Measurements from ENCODE around the gene MARK4. TPM values are rescaled to one million over a fixed set of nuclear protein-coding genes. Genes with fewer than 3 reads are reported as not detected.

Gene MARK4
- 10 to 100 TPM; 28.4 to 42.8 (median 35.3) TPM for total RNA-seq

DNA sequence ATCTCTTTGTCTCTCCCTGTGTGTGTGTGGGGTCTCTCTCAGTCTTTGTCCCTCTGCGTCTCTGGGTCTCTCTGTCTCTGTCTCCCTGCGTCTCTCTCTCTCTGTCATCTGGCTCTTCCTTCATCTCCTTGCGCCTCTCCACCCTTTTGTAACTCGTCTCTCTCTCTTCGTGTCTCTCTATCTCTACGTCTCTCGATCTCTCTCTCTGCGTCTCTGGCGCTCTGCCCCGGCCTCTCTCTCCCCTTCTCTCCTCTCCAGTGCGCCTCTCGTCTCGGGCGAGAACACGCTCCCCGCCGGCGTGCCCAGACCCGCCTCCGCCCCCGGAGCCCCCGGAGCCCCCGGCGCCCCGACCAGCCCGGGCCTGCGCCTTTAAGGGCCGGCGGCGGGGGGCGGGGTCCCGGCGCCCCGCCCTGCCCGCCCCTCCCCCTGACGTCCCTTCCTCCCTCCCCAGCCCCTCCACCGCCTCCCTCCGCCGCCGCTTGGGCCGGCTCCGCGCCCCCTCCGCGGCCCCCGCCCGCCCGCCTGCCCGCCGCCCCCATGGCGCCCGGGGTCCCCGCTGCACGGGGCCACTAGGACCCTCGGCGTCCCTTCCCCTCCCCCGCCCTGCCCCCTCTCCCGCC, at the start of gene MARK4:
MARK4 (plus strand) TSS at position 440 of the 620 bp plus-strand sequence. CDS start 318 bp downstream, outside the sequence.
- intact Hi-C loops (cut with DNase I; ENCODE audit: low total_unique reads), result no loop called here
- 2 to 3% methylated on average over 23 to 27 of the region's 58 CpGs for WGBS, 2 donors

GRCh38 chr19:45202637-45203036, 48.4 kb upstream of the MARK4 start:
- WGBS, 2 donors, result 40 to 58% methylated on average over 6 of the region's 6 CpGs
- no peak for TF ChIP-seq POLR2A (IDR thresholded peaks at IDR 0.05)
- TF ChIP-seq, protein P1, sequence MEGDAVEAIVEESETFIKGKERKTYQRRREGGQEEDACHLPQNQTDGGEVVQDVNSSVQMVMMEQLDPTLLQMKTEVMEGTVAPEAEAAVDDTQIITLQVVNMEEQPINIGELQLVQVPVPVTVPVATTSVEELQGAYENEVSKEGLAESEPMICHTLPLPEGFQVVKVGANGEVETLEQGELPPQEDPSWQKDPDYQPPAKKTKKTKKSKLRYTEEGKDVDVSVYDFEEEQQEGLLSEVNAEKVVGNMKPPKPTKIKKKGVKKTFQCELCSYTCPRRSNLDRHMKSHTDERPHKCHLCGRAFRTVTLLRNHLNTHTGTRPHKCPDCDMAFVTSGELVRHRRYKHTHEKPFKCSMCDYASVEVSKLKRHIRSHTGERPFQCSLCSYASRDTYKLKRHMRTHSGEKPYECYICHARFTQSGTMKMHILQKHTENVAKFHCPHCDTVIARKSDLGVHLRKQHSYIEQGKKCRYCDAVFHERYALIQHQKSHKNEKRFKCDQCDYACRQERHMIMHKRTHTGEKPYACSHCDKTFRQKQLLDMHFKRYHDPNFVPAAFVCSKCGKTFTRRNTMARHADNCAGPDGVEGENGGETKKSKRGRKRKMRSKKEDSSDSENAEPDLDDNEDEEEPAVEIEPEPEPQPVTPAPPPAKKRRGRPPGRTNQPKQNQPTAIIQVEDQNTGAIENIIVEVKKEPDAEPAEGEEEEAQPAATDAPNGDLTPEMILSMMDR (IDR thresholded peaks at IDR 0.05), result no peak
- DNase-seq (ENCODE audit: low spot score in 2 of 2), result peak in 1 of 2 donors; percentile 38

More for the DNA sequence above, at the start of gene MARK4:
- DNase-seq (ENCODE audit: low spot score in 2 of 2), result peak in 1 of 2 donors; percentile 88
- TF ChIP-seq, protein P1 (IDR thresholded peaks at IDR 0.05), result no peak
- TF ChIP-seq POLR2A (IDR thresholded peaks at IDR 0.05), result no peak
- peak within 1 kb of the TSS; percentile 46 for H3K4me3 ChIP-seq (ENCODE audit: low read depth, poor library complexity, severe bottlenecking)

GRCh38 chr19:45205810-45206209, 45.3 kb upstream of the MARK4 start:
- intact Hi-C loops (cut with DNase I; ENCODE audit: low total_unique reads), result no loop called here
- DNase-seq (ENCODE audit: low spot score in 2 of 2), result no peak
- no peak overlapping the region for H3K4me3 ChIP-seq (ENCODE audit: low read depth, poor library complexity, severe bottlenecking)
- 85% methylated on average over 12 of the region's 12 CpGs for WGBS, 2 donors
- no peak for TF ChIP-seq POLR2A (IDR thresholded peaks at IDR 0.05)
- TF ChIP-seq, protein P1 (IDR thresholded peaks at IDR 0.05), result no peak

More at GRCh38 chr19:45202637-45203036, 48.4 kb upstream of the MARK4 start:
- no peak overlapping the region for H3K4me3 ChIP-seq (ENCODE audit: low read depth, poor library complexity, severe bottlenecking)
- intact Hi-C loops (cut with DNase I; ENCODE audit: low total_unique reads), result no loop called here

- no peak for TF ChIP-seq POLR2A (IDR thresholded peaks at IDR 0.05)
- TF ChIP-seq, protein P1 (IDR thresholded peaks at IDR 0.05), result no peak
- WGBS, 2 donors, result 95% methylated on average over 3 of the region's 3 CpGs
- intact Hi-C loops (cut with DNase I; ENCODE audit: low total_unique reads), result no loop called here
- no peak for DNase-seq (ENCODE audit: low spot score in 2 of 2)
- H3K4me3 ChIP-seq (ENCODE audit: low read depth, poor library complexity, severe bottlenecking), result no peak overlapping the region
Observed at GRCh38 chr19:45206328-45206727, 44.7 kb upstream of the MARK4 start.

DNA sequence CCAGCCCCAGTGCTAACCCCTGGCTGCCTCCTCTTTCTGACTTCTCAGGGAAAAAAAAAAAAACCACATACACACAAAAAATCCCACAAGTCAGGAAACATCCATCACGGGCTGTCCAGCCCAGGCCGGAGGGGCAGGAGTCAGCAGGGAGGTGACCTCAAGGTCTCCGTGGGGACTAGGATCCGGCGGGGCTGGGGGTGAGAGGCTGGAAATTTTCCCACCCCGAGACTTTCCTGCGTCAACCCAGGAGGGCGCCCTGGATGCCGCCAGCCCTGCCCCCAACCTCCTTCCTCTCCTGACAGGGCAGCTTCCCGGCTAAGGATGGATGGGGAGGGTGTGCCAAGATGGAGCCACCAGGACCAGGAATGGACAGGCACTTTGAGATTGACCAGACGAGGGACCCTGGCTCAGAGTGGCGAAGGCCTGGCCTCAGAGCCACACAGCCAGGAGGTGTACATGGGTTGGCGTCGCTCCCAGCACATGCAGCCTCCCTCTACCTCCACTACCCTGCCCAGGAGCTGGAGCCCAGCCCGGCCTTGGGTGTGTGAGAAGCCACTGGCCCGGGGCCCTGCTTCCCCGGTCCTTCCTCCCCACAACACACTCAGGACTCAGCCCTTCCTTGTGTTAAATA, 39.2 kb upstream of the MARK4 start:
- TF ChIP-seq, protein P1 (IDR thresholded peaks at IDR 0.05), result no peak
- TF ChIP-seq POLR2A (IDR thresholded peaks at IDR 0.05), result no peak
- intact Hi-C loops (cut with DNase I; ENCODE audit: low total_unique reads), result no loop called here
- WGBS, 2 donors, result 18 to 32% methylated on average over 11 to 17 of the region's 17 CpGs
- H3K4me3 ChIP-seq (ENCODE audit: low read depth, poor library complexity, severe bottlenecking), result no peak overlapping the region
- peak in 1 of 2 donors; percentile 89 for DNase-seq (ENCODE audit: low spot score in 2 of 2)

Data from lower leg skin (tissue), 4 donors.